ENCODE data around the gene MREG.

MREG gene

DNA sequence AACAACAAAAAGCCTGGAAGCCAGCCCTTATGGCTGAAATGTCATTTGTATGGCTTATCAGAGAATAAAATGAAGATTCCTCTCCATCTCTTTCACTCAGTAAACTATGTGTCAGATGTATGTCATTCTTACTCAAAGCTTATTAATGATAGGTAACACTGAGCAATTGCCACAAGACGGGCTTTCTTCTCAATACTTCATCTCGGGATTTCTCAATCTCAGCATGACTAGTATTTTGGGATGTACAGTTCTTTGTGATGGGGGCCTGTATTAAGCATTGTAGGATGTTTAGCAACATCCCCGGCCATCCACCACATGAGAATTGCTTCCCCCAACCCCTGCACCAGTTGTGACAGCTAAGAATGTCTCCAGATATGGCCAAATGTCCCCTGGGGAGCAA lies 80.2 kb downstream of the MREG start:
- Histone ChIP-seq H3K9me2 (replicated peaks; ENCODE audit: insufficient read depth, low read length) (no peaks in the 10 kb centered on the region), H3K27ac (ENCODE audit: low read length) (no peak overlapping the region), H3K36me3 (replicated peaks; ENCODE audit: insufficient read depth, low read length) (no peaks in the 10 kb centered on the region), H3K27me3 (replicated peaks; ENCODE audit: insufficient read depth, low read length) (no peaks in the 10 kb centered on the region), H3F3A (ENCODE audit: insufficient read depth, low read length) (no peaks in the 10 kb centered on the region), H4K20me1 (ENCODE audit: insufficient read depth, low read length) (no peaks in the 10 kb centered on the region), H3K4me1 (ENCODE audit: low read length) (peaks cover 6% of the 10 kb centered on the region), H3K4me3 (ENCODE audit: low read length) (no peak overlapping the region), H3K4me2 (ENCODE audit: low read depth, low read length) (no peak overlapping the region), H3K9me3 (replicated peaks; ENCODE audit: insufficient read depth, low read length) (no peaks in the 10 kb centered on the region), H3K79me2 (ENCODE audit: low read length) (no peaks in the 10 kb centered on the region), H3K9ac (ENCODE audit: low read length) (no peak overlapping the region), H2AFZ (ENCODE audit: low read length) (no peak overlapping the region)
- no peak for DNase-seq
- TF ChIP-seq, protein P1, sequence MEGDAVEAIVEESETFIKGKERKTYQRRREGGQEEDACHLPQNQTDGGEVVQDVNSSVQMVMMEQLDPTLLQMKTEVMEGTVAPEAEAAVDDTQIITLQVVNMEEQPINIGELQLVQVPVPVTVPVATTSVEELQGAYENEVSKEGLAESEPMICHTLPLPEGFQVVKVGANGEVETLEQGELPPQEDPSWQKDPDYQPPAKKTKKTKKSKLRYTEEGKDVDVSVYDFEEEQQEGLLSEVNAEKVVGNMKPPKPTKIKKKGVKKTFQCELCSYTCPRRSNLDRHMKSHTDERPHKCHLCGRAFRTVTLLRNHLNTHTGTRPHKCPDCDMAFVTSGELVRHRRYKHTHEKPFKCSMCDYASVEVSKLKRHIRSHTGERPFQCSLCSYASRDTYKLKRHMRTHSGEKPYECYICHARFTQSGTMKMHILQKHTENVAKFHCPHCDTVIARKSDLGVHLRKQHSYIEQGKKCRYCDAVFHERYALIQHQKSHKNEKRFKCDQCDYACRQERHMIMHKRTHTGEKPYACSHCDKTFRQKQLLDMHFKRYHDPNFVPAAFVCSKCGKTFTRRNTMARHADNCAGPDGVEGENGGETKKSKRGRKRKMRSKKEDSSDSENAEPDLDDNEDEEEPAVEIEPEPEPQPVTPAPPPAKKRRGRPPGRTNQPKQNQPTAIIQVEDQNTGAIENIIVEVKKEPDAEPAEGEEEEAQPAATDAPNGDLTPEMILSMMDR (IDR thresholded peaks at IDR 0.05; ENCODE audit: low read length), result no peak
- TF ChIP-seq EZH2phosphoT487 (IDR thresholded peaks at IDR 0.05; ENCODE audit: low read length) (no peak), EZH2 (optimal IDR thresholded peaks at IDR 0.05; ENCODE audit: low read depth, low read length) (no peak)

DNA sequence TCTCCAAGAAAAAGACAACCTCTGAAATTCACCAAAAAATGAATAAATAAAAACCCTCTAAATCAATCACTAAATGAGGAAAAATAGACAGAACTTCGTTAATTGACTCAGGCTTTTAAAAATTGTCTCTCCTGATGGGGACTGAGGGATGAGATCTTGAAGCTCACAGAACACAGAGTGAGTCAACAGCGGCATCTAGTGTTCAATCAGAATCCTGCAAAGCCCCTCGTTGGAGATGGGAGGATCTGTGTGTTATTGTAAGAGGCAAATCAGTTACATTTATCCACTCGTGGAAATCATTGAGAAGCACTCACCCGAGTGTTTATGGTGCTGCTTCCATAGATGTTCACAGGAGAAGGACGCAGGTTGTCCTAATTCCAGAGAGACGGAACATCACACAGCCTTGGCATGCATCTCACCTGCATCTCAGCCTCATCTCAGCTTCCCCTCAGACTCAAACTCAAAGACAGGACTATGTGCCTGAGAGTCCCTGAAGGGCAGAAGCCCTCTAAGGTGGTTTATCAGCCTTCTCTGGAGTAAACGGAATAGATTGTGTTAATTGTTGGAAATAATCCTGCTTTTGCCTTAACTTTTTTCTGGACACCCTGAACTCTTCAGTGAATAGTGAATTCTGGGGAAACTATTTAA lies 82.0 kb downstream of the MREG start:
- no peak for TF ChIP-seq EZH2 (optimal IDR thresholded peaks at IDR 0.05; ENCODE audit: low read depth, low read length)
- TF ChIP-seq, protein P1 (IDR thresholded peaks at IDR 0.05; ENCODE audit: low read length), result peak; percentile 98
- H2AFZ ChIP-seq (ENCODE audit: low read length), result no peak overlapping the region
- H3K9me2 ChIP-seq (replicated peaks; ENCODE audit: insufficient read depth, low read length), result no peaks in the 10 kb centered on the region
- H3K9ac ChIP-seq (ENCODE audit: low read length), result no peak overlapping the region
- peaks cover 6% of the 10 kb centered on the region for H3K4me1 ChIP-seq (ENCODE audit: low read length)
- H4K20me1 ChIP-seq (ENCODE audit: insufficient read depth, low read length), result no peaks in the 10 kb centered on the region
- no peaks in the 10 kb centered on the region for H3K27me3 ChIP-seq (replicated peaks; ENCODE audit: insufficient read depth, low read length)
- no peaks in the 10 kb centered on the region for H3K36me3 ChIP-seq (replicated peaks; ENCODE audit: insufficient read depth, low read length)
- H3K4me2 ChIP-seq (ENCODE audit: low read depth, low read length), result no peak overlapping the region
- no peak overlapping the region for H3K27ac ChIP-seq (ENCODE audit: low read length)
- H3K9me3 ChIP-seq (replicated peaks; ENCODE audit: insufficient read depth, low read length), result no peaks in the 10 kb centered on the region
- no peak overlapping the region for H3K4me3 ChIP-seq (ENCODE audit: low read length)
- H3F3A ChIP-seq (ENCODE audit: insufficient read depth, low read length), result no peaks in the 10 kb centered on the region
- peak; percentile 63 for DNase-seq
- H3K79me2 ChIP-seq (ENCODE audit: low read length), result no peaks in the 10 kb centered on the region

DNA sequence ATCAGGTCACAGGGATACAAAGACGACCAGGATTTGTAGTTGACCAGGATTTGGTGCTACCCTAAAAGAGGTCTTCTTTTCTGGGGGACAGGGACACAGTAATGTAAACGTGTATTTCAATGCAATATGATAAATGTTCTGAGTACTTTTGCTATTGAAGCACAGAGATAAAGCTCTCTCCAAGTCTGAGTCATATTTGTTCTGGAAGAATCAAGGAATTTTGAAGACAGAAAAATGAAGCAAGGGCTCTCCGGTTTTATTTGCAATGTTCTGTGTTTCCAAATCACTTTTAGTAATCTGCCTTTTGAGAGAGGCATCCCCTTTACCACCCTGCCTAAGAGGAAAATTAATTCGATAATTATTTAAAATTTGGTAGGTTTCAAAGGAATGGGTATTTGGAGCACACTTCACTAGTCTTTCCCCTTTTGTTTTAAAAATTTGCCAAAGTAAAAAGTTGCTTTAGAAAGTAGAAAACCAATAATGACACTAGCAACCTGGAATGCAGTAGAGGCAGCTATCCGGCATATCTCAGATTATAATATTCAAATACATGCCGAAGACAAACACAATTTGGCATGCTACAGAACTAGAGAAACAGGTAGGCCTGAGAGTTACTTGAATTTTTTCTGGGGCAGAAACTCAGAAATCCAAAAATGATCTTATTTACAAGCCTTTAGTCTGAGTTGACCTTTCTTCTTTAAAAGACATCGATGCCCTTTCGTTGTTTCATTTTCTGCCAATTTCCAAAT lies 82.7 kb downstream of the MREG start:
- Histone ChIP-seq H3K9ac (ENCODE audit: low read length) (no peak overlapping the region), H4K20me1 (ENCODE audit: insufficient read depth, low read length) (no peaks in the 10 kb centered on the region), H3K27ac (ENCODE audit: low read length) (no peak overlapping the region), H3K9me2 (replicated peaks; ENCODE audit: insufficient read depth, low read length) (no peaks in the 10 kb centered on the region), H3K4me2 (ENCODE audit: low read depth, low read length) (no peak overlapping the region), H3K79me2 (ENCODE audit: low read length) (no peaks in the 10 kb centered on the region), H3F3A (ENCODE audit: insufficient read depth, low read length) (no peaks in the 10 kb centered on the region), H3K4me3 (ENCODE audit: low read length) (no peak overlapping the region), H3K9me3 (replicated peaks; ENCODE audit: insufficient read depth, low read length) (no peaks in the 10 kb centered on the region), H3K4me1 (ENCODE audit: low read length) (peaks cover 6% of the 10 kb centered on the region), H3K36me3 (replicated peaks; ENCODE audit: insufficient read depth, low read length) (no peaks in the 10 kb centered on the region), H2AFZ (ENCODE audit: low read length) (no peak overlapping the region), H3K27me3 (replicated peaks; ENCODE audit: insufficient read depth, low read length) (no peaks in the 10 kb centered on the region)
- TF ChIP-seq EZH2phosphoT487 (IDR thresholded peaks at IDR 0.05; ENCODE audit: low read length) (no peak), EZH2 (optimal IDR thresholded peaks at IDR 0.05; ENCODE audit: low read depth, low read length) (no peak)
- TF ChIP-seq, protein P1 (IDR thresholded peaks at IDR 0.05; ENCODE audit: low read length), result no peak
- no peak for DNase-seq

Measured in MM.1S (cell line).